HG02642 (cell line): ENCODE results near the gene MICALL1.
A peak's percentile ranks its signal among the peaks of the same experiment; 100 is the strongest.

Experiments used
- ATAC-seq: cut with Tn5 transposase; IDR thresholded peaks from one replicate; pipeline ENCODE4 v1.9.1; 2021; ENCODE audit warnings: mild to moderate bottlenecking; ENCODE audit not compliant: unreplicated experiment, poor library complexity

MICALL1 gene, protein sequence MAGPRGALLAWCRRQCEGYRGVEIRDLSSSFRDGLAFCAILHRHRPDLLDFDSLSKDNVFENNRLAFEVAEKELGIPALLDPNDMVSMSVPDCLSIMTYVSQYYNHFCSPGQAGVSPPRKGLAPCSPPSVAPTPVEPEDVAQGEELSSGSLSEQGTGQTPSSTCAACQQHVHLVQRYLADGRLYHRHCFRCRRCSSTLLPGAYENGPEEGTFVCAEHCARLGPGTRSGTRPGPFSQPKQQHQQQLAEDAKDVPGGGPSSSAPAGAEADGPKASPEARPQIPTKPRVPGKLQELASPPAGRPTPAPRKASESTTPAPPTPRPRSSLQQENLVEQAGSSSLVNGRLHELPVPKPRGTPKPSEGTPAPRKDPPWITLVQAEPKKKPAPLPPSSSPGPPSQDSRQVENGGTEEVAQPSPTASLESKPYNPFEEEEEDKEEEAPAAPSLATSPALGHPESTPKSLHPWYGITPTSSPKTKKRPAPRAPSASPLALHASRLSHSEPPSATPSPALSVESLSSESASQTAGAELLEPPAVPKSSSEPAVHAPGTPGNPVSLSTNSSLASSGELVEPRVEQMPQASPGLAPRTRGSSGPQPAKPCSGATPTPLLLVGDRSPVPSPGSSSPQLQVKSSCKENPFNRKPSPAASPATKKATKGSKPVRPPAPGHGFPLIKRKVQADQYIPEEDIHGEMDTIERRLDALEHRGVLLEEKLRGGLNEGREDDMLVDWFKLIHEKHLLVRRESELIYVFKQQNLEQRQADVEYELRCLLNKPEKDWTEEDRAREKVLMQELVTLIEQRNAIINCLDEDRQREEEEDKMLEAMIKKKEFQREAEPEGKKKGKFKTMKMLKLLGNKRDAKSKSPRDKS

DNA sequence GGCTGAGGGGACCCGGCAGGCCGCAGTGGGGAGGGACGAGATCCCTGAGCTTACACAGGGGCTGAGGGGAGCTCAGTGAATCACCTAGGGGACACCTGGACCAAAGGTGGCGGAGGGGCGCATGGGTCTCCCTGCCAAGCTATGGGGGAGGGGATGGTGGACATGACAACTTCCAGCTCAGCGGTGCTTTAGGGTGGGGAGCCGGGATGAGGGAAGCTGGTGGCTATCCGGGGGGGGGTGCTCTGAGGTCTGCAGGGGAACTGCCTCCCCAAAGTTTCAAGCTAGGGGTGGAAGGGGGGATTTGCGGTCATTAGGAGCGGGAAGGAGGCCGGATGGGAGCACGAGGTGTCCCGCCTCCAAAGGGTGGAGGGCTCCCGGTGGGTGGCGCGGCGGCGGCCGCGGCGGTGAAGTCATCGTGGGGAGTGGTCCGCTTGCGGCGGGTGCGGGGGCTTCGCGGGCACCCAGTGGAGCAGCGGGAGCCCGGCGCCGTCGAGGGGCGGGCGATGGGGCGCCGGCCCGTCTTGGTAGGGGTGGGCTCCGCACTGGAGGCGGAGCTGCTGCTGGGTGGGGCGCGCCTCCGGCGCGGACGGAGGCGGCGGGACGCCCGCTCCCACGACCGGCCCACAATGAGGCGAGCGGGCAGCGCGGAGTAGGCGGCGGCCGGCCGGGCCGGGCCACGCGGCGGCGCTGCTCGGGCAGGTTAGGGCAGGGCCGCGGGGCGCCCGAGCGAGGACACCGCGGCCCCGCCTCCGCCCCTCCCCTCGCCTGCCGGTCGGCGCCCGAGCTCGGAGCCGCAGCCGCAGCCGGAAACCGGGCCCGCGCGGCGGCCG is at the start of gene MICALL1:
Gene MICALL1, plus strand, starts transcription at position 764 of the 830 bp plus-strand sequence. CDS start 126 bp downstream, outside the sequence.
- ATAC-seq = peak; percentile 89

DNA sequence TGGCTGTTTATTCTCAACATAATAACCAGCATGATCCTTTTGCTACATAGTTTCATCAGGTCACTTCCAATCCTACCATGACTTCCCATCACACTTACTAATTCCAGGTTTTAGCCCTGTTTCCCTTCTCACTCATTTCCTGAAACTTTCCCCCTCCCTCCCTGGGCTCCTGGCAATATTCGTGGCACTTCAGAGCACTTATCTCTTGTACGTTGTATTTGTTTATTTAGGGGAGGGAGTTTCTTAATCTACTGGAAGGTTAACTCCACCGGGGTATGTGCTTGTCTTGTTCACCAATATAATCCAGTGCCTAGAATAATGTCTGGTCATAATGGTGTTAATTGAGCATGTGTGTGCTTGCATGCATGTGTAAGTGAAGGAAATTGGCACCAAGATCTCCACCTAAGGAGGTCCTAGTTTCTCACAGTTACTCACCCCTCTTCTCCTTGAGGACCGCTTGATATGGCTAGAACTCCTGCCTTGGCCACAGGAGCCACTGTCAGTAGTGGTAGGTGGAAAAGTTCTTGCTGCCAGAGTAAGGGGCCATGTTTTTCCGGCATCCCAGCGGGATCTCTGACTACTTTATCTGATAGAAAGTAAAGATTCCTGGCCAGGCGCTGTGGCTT is 45.2 kb upstream of the MICALL1 start:
- ATAC-seq = no peak

DNA sequence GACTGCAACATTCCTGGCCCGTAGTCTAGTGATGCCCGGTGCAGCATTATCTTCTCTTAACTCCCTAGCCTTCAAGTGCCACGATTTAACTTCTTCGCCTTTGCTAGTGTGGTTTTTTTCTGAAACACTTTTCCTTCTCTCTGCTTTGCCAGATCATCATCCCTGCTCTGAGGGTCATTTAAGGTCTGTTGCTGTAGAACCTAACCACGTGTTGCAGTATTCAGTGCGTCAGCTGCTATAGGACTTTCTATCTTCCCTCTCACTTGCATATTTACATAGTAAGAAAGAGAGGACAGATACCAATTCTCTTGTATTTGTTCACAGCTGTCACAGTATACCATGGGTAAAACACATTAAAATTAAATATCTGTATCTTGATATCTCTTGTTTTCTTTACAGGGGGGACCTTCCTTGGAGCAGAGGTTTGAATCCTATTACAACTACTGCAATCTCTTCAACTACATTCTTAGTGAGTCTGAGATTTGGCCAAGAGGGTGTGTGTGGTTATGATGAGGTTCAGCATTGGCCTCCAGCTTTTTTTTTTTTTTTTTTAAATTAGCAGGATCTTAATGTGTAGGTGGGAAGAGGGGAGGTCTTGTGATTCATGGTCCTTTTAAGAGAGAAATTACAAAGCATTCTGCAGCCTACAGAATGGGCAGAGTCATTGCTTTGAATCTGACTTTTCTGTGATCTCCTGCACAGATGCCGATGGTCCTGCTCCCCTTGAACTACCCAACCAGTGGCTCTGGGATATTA is 43.3 kb upstream of the MICALL1 start:
- ATAC-seq = no peak

DNA sequence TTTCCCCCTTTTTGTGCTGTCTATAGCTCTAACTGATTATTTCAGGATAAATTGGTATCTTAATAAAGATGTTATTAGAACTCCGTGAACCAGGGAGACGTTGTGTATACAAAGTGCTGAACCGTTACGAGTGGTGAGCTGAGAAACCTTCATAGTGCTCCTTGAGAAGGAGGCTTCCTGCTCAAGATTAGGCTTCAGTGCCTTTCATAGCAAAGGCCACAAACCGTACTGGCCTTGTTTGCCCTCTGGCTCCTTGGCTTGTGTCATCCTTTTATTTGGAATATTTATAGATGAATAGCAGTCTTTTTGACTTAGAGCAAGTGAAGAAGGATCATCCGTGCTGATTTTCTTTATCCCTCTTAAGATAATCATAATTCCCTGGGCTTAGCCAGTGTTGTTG is 40.6 kb upstream of the MICALL1 start:
- ATAC-seq = no peak

DNA sequence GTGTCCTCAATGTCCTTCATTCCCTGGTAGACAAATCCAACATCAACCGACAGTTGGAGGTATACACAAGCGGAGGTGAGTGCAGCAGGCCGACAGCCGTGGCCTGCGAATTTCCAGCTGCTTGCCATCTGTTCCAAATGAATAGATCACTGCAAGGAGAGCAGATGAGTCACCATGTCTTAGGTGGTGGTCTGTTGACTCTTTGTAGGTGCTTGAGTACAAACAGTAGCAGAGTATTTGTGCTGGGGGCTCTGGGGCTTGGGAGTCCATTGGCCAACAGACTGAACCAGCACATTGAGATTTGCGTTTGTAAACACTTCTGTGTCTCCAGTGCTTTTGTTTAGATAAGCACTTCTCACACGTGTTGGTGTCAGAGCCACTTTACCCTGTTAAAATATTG is 35.8 kb upstream of the MICALL1 start:
- ATAC-seq = no peak

DNA sequence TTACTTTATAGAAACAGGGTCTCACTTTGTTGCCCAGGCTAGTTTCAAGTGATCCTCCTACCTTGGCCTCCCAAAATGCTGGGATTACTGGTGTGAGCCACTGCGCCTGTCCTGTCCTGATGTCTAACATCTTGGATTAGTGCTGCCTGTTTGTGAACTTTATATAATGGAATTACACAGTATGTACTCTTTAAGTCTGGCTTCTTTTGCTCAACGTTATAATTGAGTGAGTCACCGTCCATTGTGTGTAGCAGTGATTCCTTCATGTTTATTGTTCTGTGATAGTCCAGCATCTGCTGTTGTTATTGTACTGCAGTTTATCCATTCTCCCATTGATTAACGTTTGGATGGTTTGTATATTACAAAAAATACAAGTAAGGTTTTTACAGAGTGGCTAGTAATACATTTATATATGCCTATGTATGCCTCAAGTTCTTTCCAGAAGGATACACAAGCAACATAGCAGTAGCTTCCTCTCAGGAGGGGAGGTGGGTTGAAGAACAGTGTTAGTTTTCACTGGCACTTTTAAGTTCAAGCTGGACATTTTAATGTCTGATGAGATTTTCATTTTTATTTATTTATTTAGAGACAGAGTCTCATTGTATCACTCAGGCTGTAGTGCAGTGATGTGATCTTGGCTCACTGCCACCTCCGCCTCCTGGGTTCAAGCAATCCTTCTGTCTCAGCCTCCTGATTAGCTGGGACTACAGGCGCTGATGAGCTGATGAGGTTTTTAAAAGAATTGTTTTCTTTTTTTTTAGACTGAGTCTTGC is 25.2 kb upstream of the MICALL1 start:
- no peak for ATAC-seq

DNA sequence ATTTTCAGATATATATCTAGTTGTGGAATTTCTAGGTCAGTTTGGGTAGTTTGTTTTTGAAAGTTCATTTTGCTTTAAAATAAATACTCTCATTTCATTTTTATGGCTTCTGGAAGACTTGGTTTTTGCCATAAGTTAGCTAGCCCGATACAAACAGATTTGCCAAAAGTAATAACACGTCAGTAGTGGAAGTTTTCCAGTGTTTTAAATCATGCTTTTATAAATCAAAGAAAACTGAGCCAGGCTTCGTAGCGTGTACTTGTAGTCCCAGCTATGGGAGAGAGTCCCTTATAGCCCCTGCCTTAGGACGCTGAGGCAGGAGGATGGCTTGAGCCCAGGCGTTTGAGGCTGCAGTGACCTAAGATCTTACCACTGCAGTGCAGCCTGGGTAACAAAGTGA is 21.7 kb upstream of the MICALL1 start:
- no peak for ATAC-seq

DNA sequence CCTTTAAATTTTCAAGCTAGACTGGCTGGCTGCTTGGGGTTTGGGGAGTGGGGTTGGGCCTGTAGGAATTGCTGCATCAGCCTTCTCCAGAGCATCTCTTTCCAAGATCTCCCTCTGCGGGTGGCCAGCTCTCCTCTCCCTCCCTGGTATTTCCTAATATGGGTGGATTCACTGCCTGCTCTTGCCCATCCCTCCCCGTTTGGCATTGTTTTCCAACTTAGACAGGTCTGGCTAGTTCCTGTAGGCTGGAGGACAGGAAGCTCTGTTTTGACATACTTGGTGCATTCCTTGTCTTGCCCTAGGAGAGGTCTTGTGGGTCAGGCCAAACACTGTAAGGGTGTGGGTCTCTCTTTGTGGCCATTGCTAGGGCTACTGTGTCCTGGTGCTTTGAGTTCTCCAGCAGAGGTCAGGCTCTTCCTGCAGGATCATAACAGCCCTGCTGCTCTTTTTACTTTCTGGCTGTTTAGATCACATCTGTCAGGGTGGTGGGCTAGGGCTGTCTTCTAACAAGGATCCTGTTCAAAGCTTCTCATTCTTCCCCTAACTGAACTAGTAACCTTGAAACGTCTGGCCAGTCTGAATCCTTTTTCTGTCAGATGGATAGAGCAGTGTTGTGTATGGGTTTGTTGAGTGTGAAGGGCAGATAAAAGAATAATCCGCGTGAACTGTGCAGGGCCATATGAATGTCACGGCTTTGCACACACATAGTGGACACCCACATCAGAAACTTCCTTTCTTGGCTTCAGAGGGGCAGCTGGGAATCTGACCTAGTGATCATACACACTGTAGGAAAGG is 18.3 kb upstream of the MICALL1 start:
- no peak for ATAC-seq

DNA sequence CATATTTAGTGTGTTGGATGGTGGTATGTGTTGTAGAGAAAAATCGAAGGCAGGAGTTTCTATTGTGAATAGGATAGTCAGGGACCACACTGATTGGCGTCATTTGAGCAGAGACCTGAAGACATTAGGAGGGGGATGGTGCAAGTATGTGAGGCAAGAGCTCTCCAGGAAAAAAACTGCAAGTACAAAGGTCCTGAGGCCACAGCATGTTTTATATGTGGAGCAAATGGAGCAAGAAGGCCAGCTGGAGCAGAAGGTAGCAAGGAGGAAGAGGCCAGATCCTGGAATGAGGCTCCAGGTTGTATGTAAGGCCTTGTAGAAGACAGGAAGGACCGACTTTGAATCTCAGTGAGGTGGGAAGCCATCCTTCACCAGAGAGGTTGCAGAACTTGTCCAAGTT is 14.2 kb upstream of the MICALL1 start:
- ATAC-seq = no peak

DNA sequence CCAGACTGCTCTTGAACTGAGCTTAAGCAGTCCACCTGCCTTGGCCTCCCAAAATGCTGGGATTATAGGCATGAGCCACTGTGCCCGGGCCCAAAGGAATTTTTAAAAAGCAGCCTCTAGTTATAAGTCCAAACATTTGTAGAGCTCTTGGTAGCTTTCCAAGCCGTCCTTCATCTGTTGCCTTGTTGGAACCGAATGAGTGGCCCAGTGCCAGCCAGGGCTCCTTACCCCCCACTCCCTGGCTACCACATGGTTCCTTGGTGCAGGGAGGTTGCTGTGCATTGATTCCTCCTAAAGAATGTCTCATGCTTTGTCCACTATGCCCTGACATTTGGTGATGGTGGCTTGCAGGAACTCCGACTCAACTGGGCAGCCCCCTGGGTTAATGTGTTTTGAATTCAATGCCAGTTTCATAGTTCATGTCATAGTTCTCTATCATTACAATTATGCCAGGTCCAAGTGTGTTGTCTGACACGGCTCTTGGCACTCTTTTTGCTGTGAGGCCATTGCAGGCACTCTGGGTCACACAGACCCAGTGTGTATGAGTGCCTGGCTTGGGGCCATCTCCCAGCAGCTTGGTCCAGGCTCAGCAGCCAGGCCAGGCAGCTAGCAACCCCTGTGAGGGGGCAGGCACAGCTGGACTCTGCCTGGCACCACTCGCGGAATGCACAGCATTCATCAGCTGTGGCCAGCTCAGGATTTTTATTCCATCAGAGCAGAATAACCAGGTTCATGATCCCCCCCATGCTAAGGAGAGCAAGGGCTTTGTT is 13.3 kb upstream of the MICALL1 start:
- ATAC-seq = no peak

DNA sequence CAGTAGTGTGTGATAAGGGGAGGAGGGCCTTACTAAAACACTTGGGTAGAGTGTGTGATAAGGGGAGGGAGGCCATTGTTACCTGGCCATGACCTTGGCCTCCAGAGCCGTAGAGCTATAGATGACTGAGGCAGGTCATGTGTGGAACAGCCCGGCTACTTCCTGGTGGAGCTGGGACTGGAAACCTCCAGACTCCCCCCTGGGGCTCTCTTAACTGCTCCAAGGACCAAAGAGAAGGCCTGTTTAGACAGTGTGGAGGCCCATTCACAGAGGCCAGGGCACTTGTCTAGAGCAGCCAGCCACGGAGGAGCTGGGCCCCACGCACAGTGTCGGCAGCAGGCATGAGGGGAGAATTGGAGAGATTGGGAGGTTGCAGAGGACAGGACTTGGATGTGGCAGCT is 12.5 kb upstream of the MICALL1 start:
- no peak for ATAC-seq

DNA sequence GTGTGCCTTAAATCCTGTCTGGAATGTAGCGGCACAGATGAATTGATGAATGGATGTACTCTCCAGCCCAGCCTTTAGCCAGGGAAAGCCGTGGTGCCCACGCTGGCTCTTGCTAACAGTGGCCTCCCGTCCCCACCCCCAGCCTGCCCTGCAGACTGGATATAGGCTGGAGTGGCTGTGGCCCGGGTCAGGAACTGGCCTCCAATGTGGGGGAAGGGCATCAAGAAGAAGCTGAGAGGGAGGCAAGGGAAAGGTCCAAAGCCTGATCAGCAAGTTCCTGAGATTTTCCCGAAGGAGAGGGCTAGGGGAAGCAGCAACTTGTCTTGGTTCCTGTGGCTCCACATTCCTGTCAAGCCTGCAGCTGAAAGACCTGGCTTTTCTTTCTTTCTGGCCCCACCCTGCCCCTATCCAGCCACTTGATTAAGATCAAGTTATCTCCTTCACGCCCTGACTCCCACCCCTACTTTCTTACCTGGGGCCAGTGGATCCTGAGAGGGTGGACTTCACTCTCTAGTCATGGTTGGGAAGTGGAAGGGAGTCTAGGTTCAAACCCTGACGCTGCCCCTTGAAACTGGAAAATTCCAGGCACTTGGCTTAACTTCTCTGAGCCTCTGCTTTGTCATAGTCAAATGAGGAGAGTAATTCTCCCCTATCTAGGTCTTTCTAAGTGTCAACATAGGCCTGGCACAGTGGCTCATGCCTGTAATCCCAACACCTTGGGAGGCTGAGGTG is 11.0 kb upstream of the MICALL1 start:
- ATAC-seq = no peak

DNA sequence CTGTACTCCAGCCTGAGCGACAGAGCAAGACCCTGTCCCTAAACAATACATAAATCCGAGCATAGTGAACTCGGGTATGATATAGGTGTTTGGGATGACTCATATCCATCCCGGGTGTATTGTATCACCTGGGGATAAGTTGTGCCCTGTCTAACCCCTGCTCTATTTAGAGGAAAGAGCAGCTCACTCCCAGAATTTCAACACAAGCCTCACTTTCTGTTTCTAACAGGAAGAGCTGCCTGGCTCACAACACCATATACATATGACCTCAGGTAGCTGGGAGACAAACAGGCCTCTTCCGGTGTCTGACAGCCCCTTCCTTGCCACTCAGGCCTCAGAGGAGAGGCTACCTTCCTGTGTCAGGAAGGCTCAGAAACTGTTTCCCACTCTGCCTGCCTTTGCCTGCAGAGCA is 9.9 kb upstream of the MICALL1 start:
- ATAC-seq = peak; percentile 64

DNA sequence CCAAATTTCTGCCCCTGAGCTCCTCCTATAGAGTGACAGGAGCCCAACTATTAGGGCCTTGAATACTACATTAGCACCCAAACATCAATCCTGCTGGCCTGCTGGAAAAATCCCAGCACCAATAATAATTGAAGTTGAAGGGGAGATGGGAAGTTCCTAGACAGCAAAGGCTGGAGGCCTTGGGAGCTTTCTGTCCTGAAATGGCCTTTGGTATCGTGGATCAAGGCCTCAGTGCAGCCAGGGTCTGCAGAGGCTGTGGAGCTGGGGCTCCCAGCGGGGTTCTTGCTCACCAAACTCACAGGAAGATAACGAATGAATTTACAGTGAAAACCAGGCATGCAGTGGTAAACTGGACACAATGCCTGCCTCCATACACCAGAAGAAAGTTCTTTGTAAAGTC is 9.2 kb upstream of the MICALL1 start:
- ATAC-seq = no peak

DNA sequence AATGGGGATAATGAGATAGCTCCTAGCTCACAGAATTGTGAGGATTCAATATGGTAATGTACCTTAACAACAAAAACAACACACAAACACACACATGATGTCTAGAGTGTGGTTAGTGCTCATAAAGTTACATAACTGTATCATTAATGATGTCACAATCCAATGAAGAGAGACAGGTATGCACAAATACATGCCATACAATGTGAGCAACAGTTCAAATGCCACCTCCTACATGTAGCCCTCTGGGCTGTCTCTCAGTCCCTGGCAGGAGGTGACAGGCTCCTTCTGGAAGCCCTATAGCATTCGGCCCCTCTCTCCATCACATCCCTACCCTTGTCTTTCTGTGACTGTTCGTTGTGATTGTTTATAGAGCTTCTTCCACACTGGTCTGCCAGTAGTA is 8.3 kb upstream of the MICALL1 start:
- no peak for ATAC-seq

DNA sequence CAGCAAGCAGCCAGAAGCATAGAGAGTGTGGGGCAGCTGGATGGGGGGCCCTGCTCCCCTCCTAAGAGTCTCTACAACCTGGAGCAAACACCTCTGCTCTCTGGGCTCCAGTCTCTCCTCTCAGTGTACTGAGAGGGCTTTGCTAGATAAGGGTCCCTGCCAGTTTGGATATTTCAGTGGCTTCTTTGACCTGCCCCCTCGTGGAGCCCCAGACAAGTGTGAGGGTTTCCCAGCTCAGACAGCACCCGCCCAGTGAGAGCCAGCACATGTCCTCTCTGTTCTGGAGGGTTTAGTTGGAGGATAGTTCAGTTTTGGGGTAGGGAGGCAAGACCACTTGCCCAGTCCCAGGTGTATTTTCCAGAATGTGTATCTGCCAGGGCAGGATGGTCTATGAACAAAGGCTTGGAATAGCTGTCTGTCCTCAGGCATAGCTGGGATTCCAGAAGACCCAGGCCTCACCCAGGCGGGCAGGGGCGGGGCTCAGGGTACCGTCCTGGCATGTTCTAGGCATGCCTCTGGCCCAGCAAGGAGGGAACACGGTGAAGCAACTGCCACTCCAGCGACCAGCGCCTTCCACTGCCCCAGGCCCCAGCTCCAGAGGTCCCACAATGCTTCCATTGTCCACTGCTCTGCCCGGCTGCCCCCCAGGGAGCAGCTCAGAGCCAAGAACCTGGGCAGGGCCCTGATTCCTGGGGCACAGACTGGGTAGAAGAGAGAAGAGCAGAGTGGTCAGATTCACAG is 7.5 kb upstream of the MICALL1 start:
- ATAC-seq = no peak
